ENCODE results near the gene VMP1. TPM values are rescaled to one million over a fixed set of nuclear protein-coding genes. Genes with fewer than 3 reads are reported as not detected.

VMP1 gene
- polyA plus RNA-seq, 2 of the 4 experiments (the other 2 are of a cell fraction): 395 to 726 TPM

- peak overlapping the region; percentile 93 to 95 for H3K27ac ChIP-seq
- H3K4me1 ChIP-seq: peaks cover 86% of the 10 kb centered on the region
- ChIA-PET CTCF (interaction anchor here (0.6 to 11.9 kb wide), 20 partner anchors 11 to 373 kb away, joined by 3 to 244 read pairs (median 5); no protein-coding TSS in a partner anchor), POLR2A (interaction anchor here (1.4 to 9.7 kb wide), 3 partner anchors 90 to 141 kb away, joined by 4 to 531 read pairs (median 18); partner anchors contain the start of genes RPS6KB1 and TUBD1)
- H3K9me3 ChIP-seq: no peaks in the 10 kb centered on the region
- peak overlapping the region; percentile 8; the same call in 1 of the 3 replicates for H3K4me2 ChIP-seq
- ATAC-seq: no peak
- DNase-seq (ENCODE audit: low read depth in 1 of 2, low spot score in 1 of 2): no peak
- H3K4me3 ChIP-seq: no peak overlapping the region
- no peak for TF ChIP-seq TP53 (CRISPR knock-in tag; IDR thresholded peaks at IDR 0.05)
- TF ChIP-seq HOXB13 (CRISPR knock-in tag; IDR thresholded peaks at IDR 0.05; ENCODE audit: low read depth): no peak
- no peak for TF ChIP-seq HDAC2 (IDR thresholded peaks at IDR 0.05)
- TF ChIP-seq EHMT2 (IDR thresholded peaks at IDR 0.05; ENCODE audit: low read depth): no peak
- TF ChIP-seq NPAS2 (CRISPR knock-in tag; IDR thresholded peaks at IDR 0.05; ENCODE audit: borderline replicate concordance): no peak
- no peak for TF ChIP-seq FOXS1 (CRISPR knock-in tag; IDR thresholded peaks at IDR 0.05)
- no peak for TF ChIP-seq CTCF (IDR thresholded peaks at IDR 0.05)
- no peak for TF ChIP-seq FOSB (CRISPR knock-in tag; IDR thresholded peaks at IDR 0.05)
- TF ChIP-seq REST (IDR thresholded peaks at IDR 0.05): no peak
- TF ChIP-seq JUN (IDR thresholded peaks at IDR 0.05): no peak
- TF ChIP-seq EP300 (IDR thresholded peaks at IDR 0.05): no peak
- TF ChIP-seq HES2 (IDR thresholded peaks at IDR 0.05): no peak
- TF ChIP-seq NFE2L2 (conservative IDR thresholded peaks at IDR 0.05; ENCODE audit: low read length): no peak
- no peak for TF ChIP-seq MAFK (IDR thresholded peaks at IDR 0.05; ENCODE audit: partially characterized antibody)
- peak; percentile 18 for FAIRE-seq
These were observed 45.0 kb downstream of the VMP1 start for GRCh38 chr17:59752446-59752845.

GRCh38 chr17:59752922-59753321 is 45.5 kb downstream of the VMP1 start:
- DNase-seq (ENCODE audit: low read depth in 1 of 2, low spot score in 1 of 2): no peak
- FAIRE-seq: no peak
- no peak for TF ChIP-seq MAX (IDR thresholded peaks at IDR 0.05)
- peak; percentile 77 for TF ChIP-seq EHF (CRISPR knock-in tag; IDR thresholded peaks at IDR 0.05)
- TF ChIP-seq HOXB13 (CRISPR knock-in tag; IDR thresholded peaks at IDR 0.05; ENCODE audit: low read depth): 0 out of 2 replicates have a peak, but pooled peaks have one; percentile 37
- TF ChIP-seq HMGXB4 (CRISPR knock-in tag; IDR thresholded peaks at IDR 0.05; ENCODE audit: borderline replicate concordance): no peak
- TF ChIP-seq POLR2A (IDR thresholded peaks at IDR 0.05; ENCODE audit: low read length): no peak
- TF ChIP-seq CBX8 (IDR thresholded peaks at IDR 0.05): no peak
- TF ChIP-seq HEYL (CRISPR knock-in tag; IDR thresholded peaks at IDR 0.05): 0 out of 2 replicates have a peak, but pooled peaks have one; percentile 15
- peak; percentile 74 for TF ChIP-seq HOXB5 (CRISPR knock-in tag; IDR thresholded peaks at IDR 0.05)
- 0 out of 2 replicates have a peak, but pooled peaks have one; percentile 38 for TF ChIP-seq FOSB (CRISPR knock-in tag; IDR thresholded peaks at IDR 0.05)
- TF ChIP-seq EP300 (IDR thresholded peaks at IDR 0.05): no peak
- TF ChIP-seq GATA3 (IDR thresholded peaks at IDR 0.05; ENCODE audit: borderline replicate concordance): no peak
- TF ChIP-seq ATOH8 (CRISPR knock-in tag; IDR thresholded peaks at IDR 0.05; ENCODE audit: low read depth): peak; percentile 54; the same call in 1 of the 2 replicates
- TF ChIP-seq TFCP2L1 (CRISPR knock-in tag; IDR thresholded peaks at IDR 0.05): no peak
- TF ChIP-seq TP53 (CRISPR knock-in tag; IDR thresholded peaks at IDR 0.05): no peak
- 70% methylated on average over 7 of the region's 7 CpGs for WGBS (ENCODE audit: missing lambda C conversion rate)
- Histone ChIP-seq H3K4me2 (peak overlapping the region; percentile 62), H3K4me1 (peaks cover 91% of the 10 kb centered on the region), H3K27ac (peak overlapping the region; percentile 93 to 95), H3K4me3 (no peak overlapping the region), H3K9me3 (no peaks in the 10 kb centered on the region)
- CTCF ChIA-PET: interaction anchor here (0.6 to 11.9 kb wide), 26 partner anchors 11 to 437 kb away, joined by 3 to 244 read pairs (median 4); no protein-coding TSS in a partner anchor
- POLR2A ChIA-PET: interaction anchor here (0.6 to 9.7 kb wide), 7 partner anchors 10 to 211 kb away, joined by 3 to 531 read pairs (median 18); partner anchors contain the start of genes RNFT1, RPS6KB1 and TUBD1
- no peak for ATAC-seq
